ENCODE data around the gene RPL7A.

DNA sequence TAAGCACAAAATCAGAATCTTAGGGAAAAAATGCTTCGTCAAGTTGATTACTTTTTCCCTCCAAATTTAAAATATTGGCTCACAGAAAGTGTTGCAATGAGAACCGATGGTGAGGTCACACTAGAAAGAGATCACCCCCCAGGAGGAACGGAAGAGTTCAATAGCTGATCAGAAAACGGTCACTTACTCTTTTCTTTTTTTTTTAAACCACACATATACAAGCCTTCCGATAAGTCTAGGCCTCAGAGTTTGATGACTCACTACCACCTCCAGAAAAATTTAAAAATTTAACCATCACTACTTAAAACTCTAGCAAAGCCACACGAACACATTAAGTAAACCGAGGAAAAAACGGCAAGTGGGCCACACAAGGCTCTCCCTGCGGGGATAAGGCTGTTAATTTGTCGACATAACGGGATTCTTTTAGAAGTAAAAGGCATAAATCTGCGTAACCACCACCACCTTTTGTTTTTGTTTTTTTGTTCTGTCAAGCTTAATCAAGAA lies 26.6 kb downstream of the RPL7A start:
- TF ChIP-seq POLR2A (IDR thresholded peaks at IDR 0.05; ENCODE audit: low read depth, low read length) (no peak), MYC (IDR thresholded peaks at IDR 0.05; ENCODE audit: low read depth, low read length) (no peak)
- TF ChIP-seq, protein P1, sequence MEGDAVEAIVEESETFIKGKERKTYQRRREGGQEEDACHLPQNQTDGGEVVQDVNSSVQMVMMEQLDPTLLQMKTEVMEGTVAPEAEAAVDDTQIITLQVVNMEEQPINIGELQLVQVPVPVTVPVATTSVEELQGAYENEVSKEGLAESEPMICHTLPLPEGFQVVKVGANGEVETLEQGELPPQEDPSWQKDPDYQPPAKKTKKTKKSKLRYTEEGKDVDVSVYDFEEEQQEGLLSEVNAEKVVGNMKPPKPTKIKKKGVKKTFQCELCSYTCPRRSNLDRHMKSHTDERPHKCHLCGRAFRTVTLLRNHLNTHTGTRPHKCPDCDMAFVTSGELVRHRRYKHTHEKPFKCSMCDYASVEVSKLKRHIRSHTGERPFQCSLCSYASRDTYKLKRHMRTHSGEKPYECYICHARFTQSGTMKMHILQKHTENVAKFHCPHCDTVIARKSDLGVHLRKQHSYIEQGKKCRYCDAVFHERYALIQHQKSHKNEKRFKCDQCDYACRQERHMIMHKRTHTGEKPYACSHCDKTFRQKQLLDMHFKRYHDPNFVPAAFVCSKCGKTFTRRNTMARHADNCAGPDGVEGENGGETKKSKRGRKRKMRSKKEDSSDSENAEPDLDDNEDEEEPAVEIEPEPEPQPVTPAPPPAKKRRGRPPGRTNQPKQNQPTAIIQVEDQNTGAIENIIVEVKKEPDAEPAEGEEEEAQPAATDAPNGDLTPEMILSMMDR (IDR thresholded peaks at IDR 0.05; ENCODE audit: extremely low read depth in 1 of 2, insufficient read depth in 1 of 2, low read depth in 1 of 2, low read length in 2 of 2): no peak
